Islet of Langerhans (tissue), 1 donor: Measurements from ENCODE around the gene TMEM175.
"Not testable (repeated sequence)": the region's sequence is repeated elsewhere in the genome, so short reads cannot be mapped to it uniquely, and the experiment has no call there.

Experiments
- FAIRE-seq: peaks from one replicate; lab custom pipeline; 2011; peaks lifted over from hg19 to GRCh38; lab: Jason Lieb, UNC

TMEM175 gene

GRCh38 chr4:971666-972500 lies 39.6 kb downstream of the TMEM175 start:
- no peak for FAIRE-seq

- no peak for FAIRE-seq
Observed at GRCh38 chr4:972651-973424, 40.6 kb downstream of the TMEM175 start.

- FAIRE-seq: no peak
Observed at GRCh38 chr4:973431-974397, 41.5 kb downstream of the TMEM175 start, which contains the start of gene DGKQ. DGKQ (minus strand) TSS chr4:973569; CDS start chr4:973482, 87 bp downstream.

- no peak for FAIRE-seq
Observed at GRCh38 chr4:974668-975067, 42.4 kb downstream of the TMEM175 start.

- not testable (repeated sequence) for FAIRE-seq
Observed at GRCh38 chr4:976016-976415, 43.8 kb downstream of the TMEM175 start.

GRCh38 chr4:978957-979701 lies 46.9 kb downstream of the TMEM175 start:
- FAIRE-seq: no peak

- FAIRE-seq: no peak
Observed at GRCh38 chr4:982291-982690, 50.0 kb downstream of the TMEM175 start.

- no peak for FAIRE-seq
Observed at GRCh38 chr4:982814-983213, 50.6 kb downstream of the TMEM175 start.

- FAIRE-seq: no peak
Observed at GRCh38 chr4:984336-985054, 52.2 kb downstream of the TMEM175 start.

GRCh38 chr4:985123-985830 lies 53.0 kb downstream of the TMEM175 start:
- FAIRE-seq: no peak

GRCh38 chr4:986428-986878 lies 54.2 kb downstream of the TMEM175 start:
- FAIRE-seq: peak; percentile 83

GRCh38 chr4:986879-987623 lies 54.8 kb downstream of the TMEM175 start, which contains the start of gene IDUA:
IDUA (plus strand) TSS chr4:987044; CDS start chr4:987085, 41 bp downstream.
- FAIRE-seq: no peak

GRCh38 chr4:987624-988513 lies 55.6 kb downstream of the TMEM175 start:
- no peak for FAIRE-seq

- no peak for FAIRE-seq
Observed at GRCh38 chr4:988726-989721, 56.8 kb downstream of the TMEM175 start.

- no peak for FAIRE-seq
Observed at GRCh38 chr4:989722-990471, 57.6 kb downstream of the TMEM175 start.

GRCh38 chr4:990746-991367 lies 58.6 kb downstream of the TMEM175 start:
- FAIRE-seq: no peak
